ENCODE measurements around the gene PPP1R14B.
A peak's percentile ranks its signal among the peaks of the same experiment; 100 is the strongest.

The PPP1R14B gene

DNA sequence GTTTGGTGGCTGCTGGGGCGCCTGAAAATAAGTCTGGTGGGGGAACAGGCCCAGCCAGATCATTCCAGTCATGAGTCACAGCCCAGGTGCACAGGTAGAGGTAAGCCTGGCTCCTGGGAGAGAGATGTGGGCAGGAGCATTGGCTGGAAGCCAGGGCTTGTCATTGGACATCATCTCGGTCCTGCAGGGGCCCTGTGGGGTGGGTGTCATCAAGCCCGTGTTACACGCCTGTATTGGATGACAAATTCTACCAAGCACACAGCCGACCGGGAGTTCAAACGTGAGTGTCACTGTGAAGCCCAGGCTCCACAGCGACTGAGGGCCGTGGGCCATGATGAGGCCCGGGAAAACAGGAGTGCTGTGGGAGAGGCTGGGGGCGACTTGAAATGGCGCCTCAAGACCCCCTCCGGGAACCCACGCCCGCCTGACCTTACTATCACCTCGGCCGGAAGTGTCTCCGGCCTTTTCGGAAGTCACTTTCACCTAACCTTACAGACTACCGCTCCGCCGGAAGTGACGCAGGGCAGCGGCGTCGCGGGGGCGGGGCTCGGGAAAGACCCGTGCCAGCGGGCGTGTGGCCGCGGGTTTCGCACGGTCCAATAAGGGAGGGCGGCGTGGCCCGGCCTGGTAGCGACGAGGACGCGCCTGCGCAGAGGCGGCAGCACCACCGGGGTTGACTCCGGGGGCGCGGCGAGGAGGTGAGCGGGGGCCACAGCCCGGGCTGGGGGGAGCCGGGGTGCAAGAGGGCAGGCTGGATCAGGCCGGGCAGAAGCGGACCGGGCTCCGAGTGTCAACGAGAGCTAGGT lies 6.1 kb downstream of the PPP1R14B start, which contains the start of gene FKBP2:
Gene FKBP2, plus strand, starts transcription at position 661 of the 806 bp plus-strand sequence. CDS start 1,293 bp downstream, outside the sequence.
- DNase-seq: peak; percentile 98
- no peaks in the 10 kb centered on the region for H3K9me2 ChIP-seq (replicated peaks; ENCODE audit: insufficient read depth, low read length)
- TF ChIP-seq EZH2phosphoT487 (IDR thresholded peaks at IDR 0.05; ENCODE audit: low read length) (no peak), EZH2 (optimal IDR thresholded peaks at IDR 0.05; ENCODE audit: low read depth, low read length) (no peak)
- TF ChIP-seq, protein P1, sequence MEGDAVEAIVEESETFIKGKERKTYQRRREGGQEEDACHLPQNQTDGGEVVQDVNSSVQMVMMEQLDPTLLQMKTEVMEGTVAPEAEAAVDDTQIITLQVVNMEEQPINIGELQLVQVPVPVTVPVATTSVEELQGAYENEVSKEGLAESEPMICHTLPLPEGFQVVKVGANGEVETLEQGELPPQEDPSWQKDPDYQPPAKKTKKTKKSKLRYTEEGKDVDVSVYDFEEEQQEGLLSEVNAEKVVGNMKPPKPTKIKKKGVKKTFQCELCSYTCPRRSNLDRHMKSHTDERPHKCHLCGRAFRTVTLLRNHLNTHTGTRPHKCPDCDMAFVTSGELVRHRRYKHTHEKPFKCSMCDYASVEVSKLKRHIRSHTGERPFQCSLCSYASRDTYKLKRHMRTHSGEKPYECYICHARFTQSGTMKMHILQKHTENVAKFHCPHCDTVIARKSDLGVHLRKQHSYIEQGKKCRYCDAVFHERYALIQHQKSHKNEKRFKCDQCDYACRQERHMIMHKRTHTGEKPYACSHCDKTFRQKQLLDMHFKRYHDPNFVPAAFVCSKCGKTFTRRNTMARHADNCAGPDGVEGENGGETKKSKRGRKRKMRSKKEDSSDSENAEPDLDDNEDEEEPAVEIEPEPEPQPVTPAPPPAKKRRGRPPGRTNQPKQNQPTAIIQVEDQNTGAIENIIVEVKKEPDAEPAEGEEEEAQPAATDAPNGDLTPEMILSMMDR (IDR thresholded peaks at IDR 0.05; ENCODE audit: low read length): no peak
- H2AFZ ChIP-seq (ENCODE audit: low read length): peak within 1 kb of the TSS; percentile 61; the same call in 1 of the 2 replicates
- H3K9ac ChIP-seq (ENCODE audit: low read length): peak within 1 kb of the TSS; percentile 95
- peaks cover 36% of the 10 kb centered on the region for H3K79me2 ChIP-seq (ENCODE audit: low read length)
- H3K36me3 ChIP-seq (replicated peaks; ENCODE audit: insufficient read depth, low read length): no peaks in the 10 kb centered on the region
- peak within 1 kb of the TSS; percentile 95 for H3K27ac ChIP-seq (ENCODE audit: low read length)
- H3K4me3 ChIP-seq (ENCODE audit: low read length): peak within 1 kb of the TSS; percentile 94
- peaks cover 30% of the 10 kb centered on the region for H3F3A ChIP-seq (ENCODE audit: insufficient read depth, low read length)
- peaks cover 23% of the 10 kb centered on the region for H3K4me1 ChIP-seq (ENCODE audit: low read length)
- no peaks in the 10 kb centered on the region for H3K27me3 ChIP-seq (replicated peaks; ENCODE audit: insufficient read depth, low read length)
- no peaks in the 10 kb centered on the region for H3K9me3 ChIP-seq (replicated peaks; ENCODE audit: insufficient read depth, low read length)
- H4K20me1 ChIP-seq (ENCODE audit: insufficient read depth, low read length): no peaks in the 10 kb centered on the region
- H3K4me2 ChIP-seq (ENCODE audit: low read depth, low read length): peak within 1 kb of the TSS; percentile 98

DNA sequence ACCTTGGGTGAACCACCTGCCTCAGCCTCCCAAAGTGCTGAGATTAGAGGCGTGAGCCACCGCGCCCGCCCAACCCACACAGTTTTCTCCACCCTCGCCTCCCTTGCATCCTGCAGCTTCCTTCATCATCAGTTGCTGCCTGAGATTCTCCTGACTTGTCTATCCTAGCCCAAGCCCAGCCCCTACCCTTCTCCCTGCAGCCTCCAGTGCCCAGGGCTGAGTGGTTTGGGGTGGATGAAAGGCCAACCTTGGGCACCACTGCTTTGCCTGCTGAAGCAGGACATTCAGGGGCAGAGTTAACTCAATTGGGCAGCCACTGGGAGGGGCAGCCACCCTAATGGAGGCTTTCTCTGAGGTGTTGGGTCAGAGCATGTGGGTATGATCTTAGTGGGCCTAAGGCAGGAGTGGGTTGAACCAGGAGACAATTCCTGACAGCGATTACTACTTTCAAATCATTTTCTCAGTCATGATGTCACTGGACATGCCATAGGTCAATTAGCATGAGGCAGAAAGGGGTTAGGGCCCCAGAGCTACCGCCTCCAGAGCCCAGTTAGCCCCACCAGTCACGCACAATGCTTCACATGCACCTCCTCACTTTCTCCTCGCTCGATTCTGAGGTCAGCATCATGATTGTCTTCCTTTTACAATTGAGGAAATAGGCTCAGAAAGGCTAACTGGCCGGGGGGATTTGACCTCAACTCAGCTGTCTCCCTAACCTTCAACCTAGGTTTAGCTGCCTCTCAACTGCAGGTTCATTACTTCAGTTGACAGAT lies 6.9 kb downstream of the PPP1R14B start:
- Histone ChIP-seq H3K4me3 (ENCODE audit: low read length) (peak overlapping the region; percentile 73), H3K4me1 (ENCODE audit: low read length) (peaks cover 23% of the 10 kb centered on the region), H3K27me3 (replicated peaks; ENCODE audit: insufficient read depth, low read length) (no peaks in the 10 kb centered on the region), H3K27ac (ENCODE audit: low read length) (peak overlapping the region; percentile 95), H3K9ac (ENCODE audit: low read length) (peak overlapping the region; percentile 95), H4K20me1 (ENCODE audit: insufficient read depth, low read length) (no peaks in the 10 kb centered on the region), H3K36me3 (replicated peaks; ENCODE audit: insufficient read depth, low read length) (no peaks in the 10 kb centered on the region), H2AFZ (ENCODE audit: low read length) (no peak overlapping the region), H3K9me2 (replicated peaks; ENCODE audit: insufficient read depth, low read length) (no peaks in the 10 kb centered on the region), H3K9me3 (replicated peaks; ENCODE audit: insufficient read depth, low read length) (no peaks in the 10 kb centered on the region), H3K4me2 (ENCODE audit: low read depth, low read length) (peak overlapping the region; percentile 97), H3F3A (ENCODE audit: insufficient read depth, low read length) (peaks cover 30% of the 10 kb centered on the region), H3K79me2 (ENCODE audit: low read length) (peaks cover 36% of the 10 kb centered on the region)
- no peak for DNase-seq
- TF ChIP-seq EZH2phosphoT487 (IDR thresholded peaks at IDR 0.05; ENCODE audit: low read length) (no peak), EZH2 (optimal IDR thresholded peaks at IDR 0.05; ENCODE audit: low read depth, low read length) (no peak)
- TF ChIP-seq, protein P1 (IDR thresholded peaks at IDR 0.05; ENCODE audit: low read length): no peak

DNA sequence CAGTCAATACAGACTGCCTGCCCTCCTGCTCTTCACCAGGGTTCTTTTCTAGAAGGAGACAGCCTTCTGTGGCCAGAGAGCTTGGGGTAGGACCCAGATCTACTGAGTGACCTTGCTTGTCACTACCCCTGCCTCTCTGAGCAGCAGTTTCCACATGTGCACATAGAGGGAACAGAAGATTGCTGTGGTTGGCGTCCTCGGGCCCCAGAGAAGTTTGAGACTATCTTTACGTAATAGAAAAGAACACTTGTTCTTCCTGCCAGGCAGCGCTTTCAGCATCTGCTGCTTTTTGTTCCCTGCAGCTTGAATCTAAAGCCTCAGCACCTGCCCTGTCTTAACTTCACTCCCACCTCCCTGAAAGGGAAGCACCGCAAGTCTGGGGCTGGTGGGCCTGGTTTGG lies 7.7 kb downstream of the PPP1R14B start:
- Histone ChIP-seq H3K4me1 (ENCODE audit: low read length) (peaks cover 23% of the 10 kb centered on the region), H3K27ac (ENCODE audit: low read length) (no peak overlapping the region)
- TF ChIP-seq, protein P1 (IDR thresholded peaks at IDR 0.05; ENCODE audit: low read length): no peak

More for the DNA sequence above, 7.7 kb downstream of the PPP1R14B start:
- Histone ChIP-seq H3K36me3 (replicated peaks; ENCODE audit: insufficient read depth, low read length) (no peaks in the 10 kb centered on the region), H3K9ac (ENCODE audit: low read length) (no peak overlapping the region), H2AFZ (ENCODE audit: low read length) (no peak overlapping the region), H3K4me2 (ENCODE audit: low read depth, low read length) (no peak overlapping the region), H3K79me2 (ENCODE audit: low read length) (peaks cover 28% of the 10 kb centered on the region), H3K4me3 (ENCODE audit: low read length) (no peak overlapping the region), H3K9me3 (replicated peaks; ENCODE audit: insufficient read depth, low read length) (no peaks in the 10 kb centered on the region), H3F3A (ENCODE audit: insufficient read depth, low read length) (peaks cover 30% of the 10 kb centered on the region), H4K20me1 (ENCODE audit: insufficient read depth, low read length) (no peaks in the 10 kb centered on the region), H3K27me3 (replicated peaks; ENCODE audit: insufficient read depth, low read length) (no peaks in the 10 kb centered on the region), H3K9me2 (replicated peaks; ENCODE audit: insufficient read depth, low read length) (no peaks in the 10 kb centered on the region)
- DNase-seq: no peak

Measured in MM.1S (cell line).